ENCODE data around the gene PPP4R4.
"Not testable (repeated sequence)": the region's sequence is repeated elsewhere in the genome, so short reads cannot be mapped to it uniquely, and the experiment has no call there.

PPP4R4 gene

GRCh38 chr14:94193776-94194175 lies 19.7 kb downstream of the PPP4R4 start:
- POLR2A ChIA-PET: no interaction called here
- peaks cover 0 to 2% (median 0%) of the 10 kb centered on the region in 5 experiments for H3K9me3 ChIP-seq (ENCODE audit: control extremely low read depth in 1 of 5, control insufficient read depth in 4 of 5, insufficient read depth in 2 of 5, low read depth in 1 of 5, low read length in 4 of 5)
- H3K4me3 ChIP-seq (ENCODE audit: control insufficient read depth in 1 of 7, extremely low read depth in 1 of 7, insufficient read depth in 4 of 7, low read depth in 2 of 7, low read length in 6 of 7): no peak overlapping the region

DNA sequence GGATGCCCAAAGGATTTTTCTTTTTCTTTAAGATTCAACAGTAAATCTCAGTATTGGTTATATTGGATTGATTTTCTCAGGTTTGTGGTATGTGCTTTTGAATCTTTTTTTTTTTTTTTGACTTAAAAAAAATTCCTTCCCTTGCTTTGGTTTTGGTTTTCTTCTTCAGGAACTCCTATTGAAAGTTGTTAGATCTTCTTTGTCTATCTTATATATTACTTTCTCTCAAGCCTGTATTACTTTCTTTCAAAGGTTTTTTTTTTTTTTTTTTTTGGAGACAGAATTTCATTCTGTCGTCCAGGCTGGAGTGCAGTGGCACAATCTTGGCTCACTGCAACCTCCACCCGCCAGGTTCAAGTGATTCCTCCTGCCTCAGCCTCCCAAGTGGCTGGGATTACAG lies 21.9 kb downstream of the PPP4R4 start:
- no peaks in the 10 kb centered on the region for H3K36me3 ChIP-seq (ENCODE audit: control insufficient read depth in 4 of 4, insufficient read depth in 4 of 4, low read length in 3 of 4)
- no peak for DNase-seq
- CTCF ChIA-PET: no interaction called here

More at GRCh38 chr14:94193776-94194175, 19.7 kb downstream of the PPP4R4 start:
- peaks cover 0 to 10% (median 0%) of the 10 kb centered on the region in 5 experiments for H3K27me3 ChIP-seq (replicated peaks in 2 of 5; ENCODE audit: control insufficient read depth in 4 of 5, insufficient read depth in 5 of 5, low read length in 4 of 5)
- H3K4me1 ChIP-seq (ENCODE audit: control extremely low read depth in 1 of 4, control insufficient read depth in 4 of 4, insufficient read depth in 4 of 4, low read length in 3 of 4): no peaks in the 10 kb centered on the region
- DNase-seq: no peak
- H3K27ac ChIP-seq (ENCODE audit: insufficient read depth in 1 of 2, low read depth in 1 of 2, low read length in 2 of 2, poor library complexity in 1 of 2, severe bottlenecking in 2 of 2): no peak overlapping the region
- H3K36me3 ChIP-seq (ENCODE audit: control insufficient read depth in 4 of 4, insufficient read depth in 4 of 4, low read length in 3 of 4): no peaks in the 10 kb centered on the region
- no CpG with 5 or more reads among the region's 1 CpG for WGBS (ENCODE audit: insufficient coverage)
- CTCF ChIA-PET: no interaction called here

GRCh38 chr14:94203473-94204210 lies 29.5 kb downstream of the PPP4R4 start:
- Histone ChIP-seq H3K27me3 (replicated peaks in 2 of 5; ENCODE audit: control insufficient read depth in 4 of 5, insufficient read depth in 5 of 5, low read length in 4 of 5) (peaks cover 0 to 4% (median 0%) of the 10 kb centered on the region in 5 experiments), H3K4me1 (ENCODE audit: control extremely low read depth in 1 of 4, control insufficient read depth in 4 of 4, insufficient read depth in 4 of 4, low read length in 3 of 4) (no peaks in the 10 kb centered on the region), H3K27ac (ENCODE audit: insufficient read depth in 1 of 2, low read depth in 1 of 2, low read length in 2 of 2, poor library complexity in 1 of 2, severe bottlenecking in 2 of 2) (no peak overlapping the region), H3K36me3 (ENCODE audit: control insufficient read depth in 4 of 4, insufficient read depth in 4 of 4, low read length in 3 of 4) (no peaks in the 10 kb centered on the region), H3K9me3 (ENCODE audit: control extremely low read depth in 1 of 5, control insufficient read depth in 4 of 5, insufficient read depth in 2 of 5, low read depth in 1 of 5, low read length in 4 of 5) (peaks cover 0 to 6% (median 4%) of the 10 kb centered on the region in 5 experiments), H3K4me3 (ENCODE audit: control insufficient read depth in 1 of 7, extremely low read depth in 1 of 7, insufficient read depth in 4 of 7, low read depth in 2 of 7, low read length in 6 of 7) (no peak overlapping the region)
- ChIA-PET CTCF (no interaction called here), POLR2A (no interaction called here)
- 100% methylated on average over 1 of the region's 2 CpGs for WGBS (ENCODE audit: insufficient coverage)
- DNase-seq: no peak

More for the DNA sequence above, 21.9 kb downstream of the PPP4R4 start:
- Histone ChIP-seq H3K4me1 (ENCODE audit: control extremely low read depth in 1 of 4, control insufficient read depth in 4 of 4, insufficient read depth in 4 of 4, low read length in 3 of 4) (no peaks in the 10 kb centered on the region), H3K27ac (ENCODE audit: insufficient read depth in 1 of 2, low read depth in 1 of 2, low read length in 2 of 2, poor library complexity in 1 of 2, severe bottlenecking in 2 of 2) (no peak overlapping the region), H3K27me3 (replicated peaks in 2 of 5; ENCODE audit: control insufficient read depth in 4 of 5, insufficient read depth in 5 of 5, low read length in 4 of 5) (peaks cover 0 to 9% (median 0%) of the 10 kb centered on the region in 5 experiments), H3K9me3 (ENCODE audit: control extremely low read depth in 1 of 5, control insufficient read depth in 4 of 5, insufficient read depth in 2 of 5, low read depth in 1 of 5, low read length in 4 of 5) (peaks cover 0 to 8% (median 4%) of the 10 kb centered on the region in 5 experiments), H3K4me3 (ENCODE audit: control insufficient read depth in 1 of 7, extremely low read depth in 1 of 7, insufficient read depth in 4 of 7, low read depth in 2 of 7, low read length in 6 of 7) (no peak overlapping the region)
- WGBS (ENCODE audit: insufficient coverage): no CpG with 5 or more reads among the region's 2 CpGs
- POLR2A ChIA-PET: no interaction called here

DNA sequence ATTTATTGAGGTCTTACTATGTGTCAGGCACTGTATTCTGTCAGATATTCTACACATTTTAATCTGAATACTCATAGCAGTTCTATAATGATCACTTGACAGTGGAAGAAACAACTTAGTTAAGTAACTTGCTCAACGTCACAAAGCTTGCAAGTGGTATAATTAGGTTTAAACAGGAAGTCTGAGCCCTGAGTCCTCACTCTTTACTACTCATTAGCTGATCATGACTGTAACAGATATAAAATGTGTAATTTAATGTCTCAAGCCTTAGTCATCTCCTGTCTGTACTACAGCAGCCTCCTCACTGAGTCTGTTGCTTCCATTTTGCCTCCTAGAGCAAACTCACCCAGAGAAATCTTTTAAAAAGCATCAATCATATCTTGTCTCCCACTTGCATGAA lies 38.9 kb downstream of the PPP4R4 start:
- no peak overlapping the region for H3K4me3 ChIP-seq (ENCODE audit: control insufficient read depth in 1 of 7, extremely low read depth in 1 of 7, insufficient read depth in 4 of 7, low read depth in 2 of 7, low read length in 6 of 7)
- POLR2A ChIA-PET: no interaction called here
- DNase-seq: peak in 2 of 3 donors; percentile 24 to 36
- H3K36me3 ChIP-seq (ENCODE audit: control insufficient read depth in 4 of 4, insufficient read depth in 4 of 4, low read length in 3 of 4): no peaks in the 10 kb centered on the region
- H3K27ac ChIP-seq (ENCODE audit: insufficient read depth in 1 of 2, low read depth in 1 of 2, low read length in 2 of 2, poor library complexity in 1 of 2, severe bottlenecking in 2 of 2): no peak overlapping the region
- WGBS (ENCODE audit: insufficient coverage): no CpG with 5 or more reads among the region's 1 CpG
- no peaks in the 10 kb centered on the region for H3K27me3 ChIP-seq (replicated peaks in 2 of 5; ENCODE audit: control insufficient read depth in 4 of 5, insufficient read depth in 5 of 5, low read length in 4 of 5)
- peaks cover 0 to 6% (median 0%) of the 10 kb centered on the region in 5 experiments for H3K9me3 ChIP-seq (ENCODE audit: control extremely low read depth in 1 of 5, control insufficient read depth in 4 of 5, insufficient read depth in 2 of 5, low read depth in 1 of 5, low read length in 4 of 5)
- CTCF ChIA-PET: no interaction called here
- no peaks in the 10 kb centered on the region for H3K4me1 ChIP-seq (ENCODE audit: control extremely low read depth in 1 of 4, control insufficient read depth in 4 of 4, insufficient read depth in 4 of 4, low read length in 3 of 4)

GRCh38 chr14:94213741-94214140 lies 39.6 kb downstream of the PPP4R4 start:
- peaks cover 0 to 6% (median 0%) of the 10 kb centered on the region in 5 experiments for H3K9me3 ChIP-seq (ENCODE audit: control extremely low read depth in 1 of 5, control insufficient read depth in 4 of 5, insufficient read depth in 2 of 5, low read depth in 1 of 5, low read length in 4 of 5)
- no peaks in the 10 kb centered on the region for H3K27me3 ChIP-seq (replicated peaks in 2 of 5; ENCODE audit: control insufficient read depth in 4 of 5, insufficient read depth in 5 of 5, low read length in 4 of 5)
- no peaks in the 10 kb centered on the region for H3K4me1 ChIP-seq (ENCODE audit: control extremely low read depth in 1 of 4, control insufficient read depth in 4 of 4, insufficient read depth in 4 of 4, low read length in 3 of 4)
- H3K4me3 ChIP-seq (ENCODE audit: control insufficient read depth in 1 of 7, extremely low read depth in 1 of 7, insufficient read depth in 4 of 7, low read depth in 2 of 7, low read length in 6 of 7): no peak overlapping the region
- ChIA-PET CTCF (no interaction called here), POLR2A (no interaction called here)
- no peak overlapping the region for H3K27ac ChIP-seq (ENCODE audit: insufficient read depth in 1 of 2, low read depth in 1 of 2, low read length in 2 of 2, poor library complexity in 1 of 2, severe bottlenecking in 2 of 2)
- WGBS (ENCODE audit: insufficient coverage): 20% methylated on average over 1 of the region's 2 CpGs
- no peaks in the 10 kb centered on the region for H3K36me3 ChIP-seq (ENCODE audit: control insufficient read depth in 4 of 4, insufficient read depth in 4 of 4, low read length in 3 of 4)
- DNase-seq: peak in 2 of 3 donors; percentile 36 to 48

- no peak overlapping the region for H3K27ac ChIP-seq (ENCODE audit: insufficient read depth in 1 of 2, low read depth in 1 of 2, low read length in 2 of 2, poor library complexity in 1 of 2, severe bottlenecking in 2 of 2)
These were observed 43.0 kb downstream of the PPP4R4 start for GRCh38 chr14:94217116-94217515.

GRCh38 chr14:94218198-94218886 lies 44.2 kb downstream of the PPP4R4 start:
- H3K27me3 ChIP-seq (replicated peaks in 2 of 5; ENCODE audit: control insufficient read depth in 4 of 5, insufficient read depth in 5 of 5, low read length in 4 of 5); H3K36me3 ChIP-seq (ENCODE audit: control insufficient read depth in 4 of 4, insufficient read depth in 4 of 4, low read length in 3 of 4); CTCF ChIA-PET; POLR2A ChIA-PET; H3K9me3 ChIP-seq (ENCODE audit: control extremely low read depth in 1 of 5, control insufficient read depth in 4 of 5, insufficient read depth in 2 of 5, low read depth in 1 of 5, low read length in 4 of 5); H3K4me1 ChIP-seq (ENCODE audit: control extremely low read depth in 1 of 4, control insufficient read depth in 4 of 4, insufficient read depth in 4 of 4, low read length in 3 of 4); H3K27ac ChIP-seq (ENCODE audit: insufficient read depth in 1 of 2, low read depth in 1 of 2, low read length in 2 of 2, poor library complexity in 1 of 2, severe bottlenecking in 2 of 2): not testable (repeated sequence)
- WGBS (ENCODE audit: insufficient coverage): 79% methylated on average over 7 of the region's 47 CpGs
- H3K4me3 ChIP-seq (ENCODE audit: control insufficient read depth in 1 of 7, extremely low read depth in 1 of 7, insufficient read depth in 4 of 7, low read depth in 2 of 7, low read length in 6 of 7): peak overlapping the region in 2 of 7 experiments; percentile 23 to 52
- peak in 2 of 3 donors; percentile 42 to 49 for DNase-seq

More at GRCh38 chr14:94217116-94217515, 43.0 kb downstream of the PPP4R4 start:
- WGBS (ENCODE audit: insufficient coverage): 94% methylated on average over 2 of the region's 2 CpGs
- H3K27me3 ChIP-seq (replicated peaks in 2 of 5; ENCODE audit: control insufficient read depth in 4 of 5, insufficient read depth in 5 of 5, low read length in 4 of 5): no peaks in the 10 kb centered on the region
- H3K4me1 ChIP-seq (ENCODE audit: control extremely low read depth in 1 of 4, control insufficient read depth in 4 of 4, insufficient read depth in 4 of 4, low read length in 3 of 4): no peaks in the 10 kb centered on the region
- DNase-seq: no peak
- H3K36me3 ChIP-seq (ENCODE audit: control insufficient read depth in 4 of 4, insufficient read depth in 4 of 4, low read length in 3 of 4): no peaks in the 10 kb centered on the region
- peaks cover 0 to 6% (median 0%) of the 10 kb centered on the region in 5 experiments for H3K9me3 ChIP-seq (ENCODE audit: control extremely low read depth in 1 of 5, control insufficient read depth in 4 of 5, insufficient read depth in 2 of 5, low read depth in 1 of 5, low read length in 4 of 5)
- H3K4me3 ChIP-seq (ENCODE audit: control insufficient read depth in 1 of 7, extremely low read depth in 1 of 7, insufficient read depth in 4 of 7, low read depth in 2 of 7, low read length in 6 of 7): no peak overlapping the region
- ChIA-PET CTCF (no interaction called here), POLR2A (no interaction called here)

All from common myeloid progenitor, CD34-positive (primary cell).